MCF 10A (cell line): ENCODE measurements around the gene PLEKHA6. TPM values are rescaled to one million over a fixed set of nuclear protein-coding genes. Genes with fewer than 3 reads are reported as not detected.
A peak's percentile ranks its signal among the peaks of the same experiment; 100 is the strongest.

Source experiments
- BruUV-seq: library from RNA; stranded (reverse); fragments of 400-500 nt; replicated peaks from 2 replicates; lab custom pipeline; 2021; lab: Mats Ljungman, UMichigan
- CTCF ChIA-PET: fragments of 300-600 bp; sonication (Branson Sonifier 250); formaldehyde crosslinking; extraction: SDS; loops from one replicate; lab custom pipeline; 2021; ENCODE audit warnings: antibody characterized with exemption, inconsistent platforms; lab: Yijun Ruan, JAX
- POLR2A ChIA-PET: fragments of 300-600, 350-650 bp; sonication (Branson Sonifier 250); formaldehyde crosslinking; extraction: SDS; loops from one replicate; lab custom pipeline; 2020; ENCODE audit warnings: antibody characterized with exemption, inconsistent platforms; lab: Yijun Ruan, JAX
- DNase-seq: peaks from one replicate; pipeline ENCODE4 v3.0.0-alpha.2; 2018; ENCODE audit not compliant: unreplicated experiment
- H3K27ac Mint-ChIP-seq: one replicate; pipeline ENCODE4 v1.8.0; 2022; ENCODE audit warnings: mild to moderate bottlenecking, low read depth, mixed read lengths; ENCODE audit not compliant: unreplicated experiment
- H3K27me3 Mint-ChIP-seq: one replicate; pipeline ENCODE4 v1.8.0; 2022; ENCODE audit warnings: mixed read lengths; ENCODE audit not compliant: insufficient read depth, unreplicated experiment
- H3K36me3 Mint-ChIP-seq: one replicate; pipeline ENCODE4 v1.8.0; 2022; ENCODE audit warnings: mild to moderate bottlenecking, moderate library complexity, mixed read lengths; ENCODE audit not compliant: insufficient read depth, unreplicated experiment
- H3K4me1 Mint-ChIP-seq: one replicate; pipeline ENCODE4 v1.8.0; 2022; ENCODE audit warnings: mixed read lengths; ENCODE audit not compliant: insufficient read depth, unreplicated experiment
- H3K4me3 Mint-ChIP-seq: one replicate; pipeline ENCODE4 v1.8.0; 2022; ENCODE audit warnings: mild to moderate bottlenecking, moderate library complexity, mixed read lengths; ENCODE audit not compliant: unreplicated experiment
- H3K9me3 Mint-ChIP-seq: one replicate; pipeline ENCODE4 v1.8.0; 2022; ENCODE audit warnings: mixed read lengths; ENCODE audit not compliant: unreplicated experiment
- CTCF ChIP-seq: fragments of 200-600 bp; IDR thresholded peaks from one replicate; pipeline ENCODE4 v1.8.0; 2022; ENCODE audit warnings: antibody characterized with exemption, mild to moderate bottlenecking; ENCODE audit not compliant: unreplicated experiment
- intact Hi-C: fragments of 100-400 bp; cut with micrococcal nuclease; formaldehyde crosslinking; loops from 2 replicates; pipeline ENCODE4 v1.14.1; 2022
- total RNA-seq: library from RNA; stranded (reverse); gene quantifications from 2 replicates; pipeline ENCODE4 v1.2.3, GENCODE V29; 2022

The PLEKHA6 gene
- total RNA-seq, 1 experiment from 2014 or later = 75.9 TPM

GRCh38 chr1:204261746-204262505 lies 97.8 kb downstream of the PLEKHA6 start:
- ChIA-PET CTCF (interaction anchor here (0.6 to 16.1 kb wide), 8 partner anchors 19 to 136 kb away, joined by 3 to 289 read pairs (median 3); partner anchors contain the start of gene PLEKHA6), POLR2A (interaction anchor here (0.7 to 3.1 kb wide), 7 partner anchors 8 to 856 kb away, joined by 3 to 12 read pairs (median 4); no protein-coding TSS in a partner anchor)
- no peak overlapping the region for H3K4me3 Mint-ChIP-seq
- H3K27ac Mint-ChIP-seq = no peak overlapping the region
- intact Hi-C loops = no loop called here
- peak; percentile 14 for DNase-seq
- peaks cover under 1% of the 10 kb centered on the region for H3K4me1 Mint-ChIP-seq
- no TSS peak for BruUV-seq
- no peaks in the 10 kb centered on the region for H3K27me3 Mint-ChIP-seq
- TF ChIP-seq CTCF = no peak
- H3K36me3 Mint-ChIP-seq = peaks cover 84% of the 10 kb centered on the region
- H3K9me3 Mint-ChIP-seq = no peaks in the 10 kb centered on the region

GRCh38 chr1:204261266-204261665 lies 98.5 kb downstream of the PLEKHA6 start:
- no TSS peak for BruUV-seq
- Mint-ChIP-seq H3K36me3 (peaks cover 91% of the 10 kb centered on the region), H3K27ac (no peak overlapping the region), H3K27me3 (no peaks in the 10 kb centered on the region), H3K4me3 (no peak overlapping the region), H3K9me3 (no peaks in the 10 kb centered on the region), H3K4me1 (peaks cover 6% of the 10 kb centered on the region)
- intact Hi-C loops = no loop called here
- no peak for TF ChIP-seq CTCF
- ChIA-PET CTCF (interaction anchor here (0.8 to 16.1 kb wide), 7 partner anchors 22 to 137 kb away, joined by 3 to 289 read pairs (median 4); partner anchors contain the start of gene PLEKHA6), POLR2A (interaction anchor here (1.1 to 3.1 kb wide), 3 partner anchors 11 to 58 kb away, joined by 3 to 8 read pairs (median 4); no protein-coding TSS in a partner anchor)
- no peak for DNase-seq

- peaks cover 6% of the 10 kb centered on the region for H3K4me1 Mint-ChIP-seq
- no TSS peak for BruUV-seq
- H3K9me3 Mint-ChIP-seq = no peaks in the 10 kb centered on the region
- peaks cover 93% of the 10 kb centered on the region for H3K36me3 Mint-ChIP-seq
- H3K4me3 Mint-ChIP-seq = no peak overlapping the region
- ChIA-PET POLR2A (interaction anchor here (1.1 kb wide), 1 partner anchor 12 kb away, joined by 3 read pairs; no protein-coding TSS in a partner anchor), CTCF (interaction anchor here (0.6 to 16.1 kb wide), 11 partner anchors 20 to 1080 kb away, joined by 3 to 289 read pairs (median 4); partner anchors contain the start of gene PLEKHA6)
- peak overlapping the region; percentile 8 for H3K27ac Mint-ChIP-seq
- DNase-seq = no peak
- TF ChIP-seq CTCF = no peak
- intact Hi-C loops = no loop called here
- no peaks in the 10 kb centered on the region for H3K27me3 Mint-ChIP-seq
These were observed 99.0 kb downstream of the PLEKHA6 start for GRCh38 chr1:204260601-204261197.

GRCh38 chr1:204259782-204260181 lies 99.9 kb downstream of the PLEKHA6 start:
- no peak for DNase-seq
- no peak for TF ChIP-seq CTCF
- peaks cover 92% of the 10 kb centered on the region for H3K36me3 Mint-ChIP-seq
- POLR2A ChIA-PET = interaction anchor here (0.7 to 1.4 kb wide), 2 partner anchors 41 to 112 kb away, joined by 3 to 4 read pairs; no protein-coding TSS in a partner anchor
- no peaks in the 10 kb centered on the region for H3K27me3 Mint-ChIP-seq
- CTCF ChIA-PET = interaction anchor here (0.6 to 16.1 kb wide), 10 partner anchors 12 to 1079 kb away, joined by 3 to 289 read pairs (median 11); partner anchors contain the start of gene PLEKHA6
- intact Hi-C loops = loop anchor here (2.0 to 5.0 kb wide), 2 partner anchors 45 to 97 kb away; no protein-coding TSS in a partner anchor
- H3K4me1 Mint-ChIP-seq = peaks cover 13% of the 10 kb centered on the region
- no peaks in the 10 kb centered on the region for H3K9me3 Mint-ChIP-seq
- H3K27ac Mint-ChIP-seq = peak overlapping the region; percentile 8
- H3K4me3 Mint-ChIP-seq = no peak overlapping the region
- BruUV-seq = no TSS peak
